Measurements from ENCODE around the gene DCDC2C.

DCDC2C gene

DNA sequence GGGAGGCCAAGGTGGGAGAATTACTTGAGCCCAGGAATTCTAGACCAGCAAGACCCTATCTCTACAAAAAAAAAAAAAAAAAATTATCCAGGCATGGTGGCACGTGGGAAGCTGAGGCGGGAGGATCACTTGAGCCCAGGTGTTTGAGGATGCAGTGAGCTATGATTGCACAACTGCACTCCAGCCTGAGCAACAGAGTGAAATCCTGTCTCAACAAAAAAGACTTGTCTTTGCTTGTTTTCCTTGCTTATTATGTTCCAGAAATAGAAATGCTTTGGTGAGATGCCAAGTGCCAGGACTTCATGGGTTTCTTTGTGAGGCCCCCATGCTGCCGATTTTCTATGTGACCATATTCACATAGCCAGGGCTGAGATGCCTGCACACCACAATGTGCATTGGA, 9.0 kb downstream of the DCDC2C start:
- DNase-seq, result no peak

- DNase-seq, result no peak
These were observed 9.6 kb downstream of the DCDC2C start for GRCh38 chr2:3712831-3713503.

- no peak for DNase-seq
These were observed 15.3 kb downstream of the DCDC2C start for GRCh38 chr2:3718679-3719078.

DNA sequence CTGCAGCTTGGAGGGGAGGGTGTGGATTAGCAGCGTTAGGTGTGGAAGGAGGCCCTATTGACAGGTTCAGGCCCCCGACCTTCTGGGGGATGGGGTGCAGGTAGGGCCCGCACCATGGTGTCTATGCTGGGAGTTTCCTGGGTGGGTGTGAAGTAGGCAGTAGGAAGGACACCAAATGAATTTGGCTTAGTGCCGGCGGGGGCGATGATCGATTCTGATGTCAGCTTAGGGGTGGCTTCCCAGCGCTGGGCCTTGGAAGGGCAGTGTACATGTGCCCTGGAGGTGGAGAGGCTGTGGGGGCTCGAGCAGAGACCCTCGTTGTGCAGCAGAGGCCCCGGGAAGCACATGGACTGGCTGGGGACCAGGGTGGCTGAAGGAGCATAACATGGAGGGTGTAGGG, 21.6 kb downstream of the DCDC2C start:
- no peak for DNase-seq

GRCh38 chr2:3725458-3726250, 22.3 kb downstream of the DCDC2C start:
- no peak for DNase-seq

DNA sequence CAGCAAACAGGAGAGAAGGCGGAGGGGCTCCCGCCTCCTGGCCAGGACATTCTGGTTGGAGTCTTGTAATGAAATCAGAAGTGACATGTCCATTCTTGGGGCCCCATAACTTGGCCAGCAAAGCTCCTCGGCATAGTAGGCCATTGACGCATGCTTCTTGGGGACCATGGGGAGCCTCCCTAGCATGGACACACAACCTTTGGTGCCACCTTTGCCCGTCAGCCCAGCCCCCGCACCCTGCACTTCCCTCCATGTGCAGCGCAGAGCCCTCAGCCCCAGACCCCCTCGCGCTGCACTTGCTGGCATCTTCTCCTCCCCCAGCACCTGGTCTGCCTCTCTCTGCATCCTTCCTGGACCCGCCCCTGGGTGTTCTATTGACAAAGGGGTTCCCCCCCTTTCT, 23.1 kb downstream of the DCDC2C start:
- no peak for DNase-seq

DNA sequence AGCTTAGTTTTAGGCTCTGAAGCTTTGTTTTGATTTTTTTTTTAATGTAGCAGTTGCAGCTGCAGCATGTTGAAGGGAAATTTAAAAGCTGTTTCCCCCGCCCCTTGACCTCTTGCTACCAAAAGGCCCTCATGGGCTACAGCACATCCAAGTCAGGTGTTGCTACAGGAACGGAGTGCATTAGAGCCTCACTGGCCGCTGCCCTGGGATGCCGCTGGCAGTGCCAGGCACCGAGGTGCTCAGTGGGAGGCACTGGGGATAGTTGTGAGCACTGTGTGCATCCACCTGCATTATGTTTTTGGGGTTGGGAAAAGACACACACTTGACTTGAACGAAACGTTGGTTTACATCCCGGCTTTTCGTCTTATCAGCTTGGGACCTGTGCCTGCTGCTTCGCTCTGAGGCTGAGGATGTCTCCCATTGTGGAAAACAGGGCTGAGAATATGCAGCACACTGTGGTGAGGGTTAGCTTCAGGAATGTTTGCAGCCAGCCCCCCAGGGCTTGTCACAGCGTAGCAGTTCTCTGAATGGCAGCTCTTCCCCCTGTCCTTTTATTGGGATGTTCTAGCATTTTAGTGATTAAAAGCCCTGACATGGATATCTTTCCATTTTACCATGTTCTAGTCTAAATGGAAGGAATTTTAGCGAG, 24.1 kb downstream of the DCDC2C start:
- DNase-seq, result no peak

DNA sequence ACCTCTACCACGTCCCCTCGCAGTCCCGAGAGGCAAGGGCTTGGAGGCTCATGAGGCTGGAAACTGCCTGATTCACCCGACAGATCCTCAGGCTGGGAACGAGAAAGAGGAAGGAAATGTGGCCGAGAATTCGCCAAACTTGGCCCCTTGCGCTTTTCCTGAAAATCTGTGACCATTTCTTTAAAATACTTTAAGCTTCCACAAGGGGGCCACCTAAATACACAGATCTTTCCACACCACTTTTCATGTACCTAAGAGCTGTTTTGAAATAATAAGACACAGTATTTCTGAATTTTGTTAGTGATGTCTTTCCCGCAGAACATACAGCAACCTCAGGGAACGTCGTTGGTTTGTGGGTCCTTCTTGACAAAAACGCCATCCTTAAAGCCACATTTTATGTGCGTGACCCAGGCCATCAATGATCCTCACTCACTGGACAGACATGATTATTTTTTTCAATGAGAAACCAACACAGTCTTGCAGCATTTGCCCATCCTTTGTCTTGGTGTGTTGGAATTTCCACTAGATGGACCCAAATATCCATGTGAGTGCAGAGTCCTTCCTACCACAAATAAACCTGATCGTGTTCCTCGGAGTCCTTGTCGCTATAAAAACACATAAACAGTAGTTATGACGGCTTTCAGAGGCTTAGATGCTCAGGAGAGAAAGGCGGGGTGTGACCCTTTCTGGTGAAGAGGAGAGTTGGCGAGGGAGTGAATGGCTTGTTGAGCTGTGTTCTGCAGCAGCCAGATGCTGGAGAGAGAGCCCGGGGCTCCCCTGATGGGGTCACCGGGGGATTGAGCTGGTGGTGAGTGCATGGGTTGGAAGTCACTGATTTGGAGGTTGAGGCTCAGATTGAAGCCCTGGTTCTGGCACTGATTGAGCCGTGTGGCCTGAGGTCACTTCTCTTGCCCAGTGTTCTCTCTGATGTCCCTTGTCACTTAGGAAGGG, 25.0 kb downstream of the DCDC2C start:
- no peak for DNase-seq

DNA sequence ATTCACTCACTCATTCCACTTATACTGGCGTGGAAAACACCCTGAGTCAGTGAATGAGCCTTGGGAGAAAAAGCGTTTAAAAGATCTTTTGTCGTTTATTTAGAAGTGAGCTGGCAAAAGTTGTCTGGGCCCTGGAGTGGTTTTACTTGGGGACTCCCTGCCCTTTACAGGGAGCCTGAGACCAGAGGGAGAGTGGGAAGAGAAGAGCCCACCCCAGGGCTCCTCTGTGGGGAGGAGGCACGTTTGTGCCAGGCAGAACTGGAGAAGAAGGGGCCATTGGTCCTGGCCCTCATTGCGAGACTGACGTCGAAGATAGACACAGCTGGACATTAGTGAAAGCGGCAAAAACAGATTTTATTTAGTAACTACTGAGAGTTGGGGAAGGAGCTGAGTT, 25.7 kb downstream of the DCDC2C start:
- no peak for DNase-seq

DNA sequence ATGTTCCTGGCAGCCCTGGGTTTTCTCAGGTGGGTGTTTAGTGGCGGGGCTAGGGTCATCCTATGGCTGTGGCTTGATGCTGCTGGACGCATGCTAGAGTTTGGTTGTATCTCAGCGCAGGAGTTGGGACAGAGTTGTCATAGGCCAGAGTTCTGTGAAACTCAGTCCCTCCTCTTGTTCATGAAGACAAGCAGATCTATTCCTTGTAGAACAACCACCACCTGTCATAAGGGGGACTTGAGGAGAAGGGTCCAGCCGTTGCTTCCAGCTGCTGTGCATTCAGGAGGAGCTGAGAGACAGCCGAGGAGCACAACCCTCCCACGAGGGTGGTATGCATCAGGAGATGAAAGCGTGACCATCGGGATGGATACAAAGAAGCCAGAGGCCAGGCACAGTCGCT, 26.4 kb downstream of the DCDC2C start:
- no peak for DNase-seq

- DNase-seq, result no peak
These were observed 27.3 kb downstream of the DCDC2C start for GRCh38 chr2:3730646-3731045.

DNA sequence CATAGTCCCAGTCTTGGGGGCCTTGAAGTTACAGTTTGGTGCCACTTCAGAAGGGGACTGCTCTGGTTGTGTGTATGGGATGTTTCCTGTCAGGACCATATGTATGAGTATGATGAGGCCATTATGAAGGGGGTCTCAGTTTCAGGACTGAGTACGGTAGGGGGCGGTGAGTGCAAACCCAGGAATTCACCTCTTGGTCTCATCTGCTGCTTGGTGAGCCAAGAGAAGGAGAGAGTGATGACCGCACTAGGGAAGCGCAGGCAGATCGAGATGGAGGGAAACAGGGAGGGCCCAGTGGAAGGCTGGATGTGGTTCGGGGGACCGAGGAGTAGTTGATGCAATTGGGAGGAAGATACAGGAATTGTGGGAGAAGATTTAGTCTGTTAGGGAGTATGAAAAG, 28.5 kb downstream of the DCDC2C start:
- no peak for DNase-seq

DNA sequence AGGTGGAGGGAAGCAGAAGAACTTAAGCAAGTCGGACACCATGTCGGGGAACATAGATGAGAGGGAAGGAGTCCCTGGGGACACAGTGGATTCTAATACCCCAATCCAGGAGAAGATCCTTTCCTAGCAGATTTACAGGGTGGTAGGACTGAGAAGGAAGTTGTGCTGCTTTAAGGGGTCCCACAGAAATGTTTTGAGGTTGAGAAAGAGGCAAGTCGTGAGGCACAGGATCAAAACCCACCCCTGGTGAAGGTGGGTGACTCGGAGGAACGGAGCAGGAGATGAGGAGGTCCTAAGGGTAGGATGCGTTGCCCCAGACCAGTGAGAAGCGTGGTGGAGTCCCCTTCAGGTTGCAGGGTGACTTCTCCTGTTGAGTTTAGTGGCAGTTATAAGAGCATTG, 32.7 kb downstream of the DCDC2C start:
- no peak for DNase-seq

GRCh38 chr2:3737128-3737527, 33.8 kb downstream of the DCDC2C start:
- DNase-seq, result no peak

DNA sequence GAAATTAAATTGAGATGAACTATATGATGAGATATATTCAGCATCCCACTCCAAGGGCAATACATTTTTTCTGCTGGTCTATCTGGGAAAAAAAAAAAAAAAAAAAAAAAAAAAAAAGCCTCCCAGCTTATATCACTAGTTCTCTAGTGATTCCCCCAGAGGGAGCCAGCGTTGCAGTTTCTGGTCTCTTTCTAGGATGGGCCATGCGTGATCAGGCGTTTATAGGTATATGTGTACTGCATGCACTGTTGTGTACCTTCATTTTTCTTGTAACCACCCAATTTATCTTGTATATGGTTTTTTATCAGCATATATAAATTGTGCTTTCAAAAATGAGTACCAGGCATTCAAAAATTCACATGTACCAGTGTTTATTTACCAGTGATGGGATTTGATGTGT, 35.1 kb downstream of the DCDC2C start:
- peak in 1 of 2 experiments; percentile 24 for DNase-seq

DNA sequence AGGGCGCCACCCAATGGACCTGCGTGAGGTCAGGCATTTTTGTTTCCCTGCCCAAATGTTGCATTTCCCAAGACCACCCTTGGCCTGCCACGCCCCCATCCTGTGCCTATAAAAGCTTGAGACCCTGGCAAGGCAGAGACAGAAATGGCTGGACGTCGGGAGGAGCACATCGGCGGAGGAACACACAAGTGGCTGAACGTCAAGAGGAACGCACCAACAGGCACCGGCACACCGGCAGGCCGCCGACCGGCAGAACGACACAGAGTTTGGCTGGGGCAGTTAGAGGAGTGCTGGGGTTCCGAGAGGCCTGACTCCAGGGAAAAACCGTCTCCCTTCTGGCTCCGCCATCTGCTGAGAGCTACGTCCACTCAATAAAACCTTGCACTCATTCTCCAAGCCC, 35.9 kb downstream of the DCDC2C start:
- DNase-seq, result no peak

DNA sequence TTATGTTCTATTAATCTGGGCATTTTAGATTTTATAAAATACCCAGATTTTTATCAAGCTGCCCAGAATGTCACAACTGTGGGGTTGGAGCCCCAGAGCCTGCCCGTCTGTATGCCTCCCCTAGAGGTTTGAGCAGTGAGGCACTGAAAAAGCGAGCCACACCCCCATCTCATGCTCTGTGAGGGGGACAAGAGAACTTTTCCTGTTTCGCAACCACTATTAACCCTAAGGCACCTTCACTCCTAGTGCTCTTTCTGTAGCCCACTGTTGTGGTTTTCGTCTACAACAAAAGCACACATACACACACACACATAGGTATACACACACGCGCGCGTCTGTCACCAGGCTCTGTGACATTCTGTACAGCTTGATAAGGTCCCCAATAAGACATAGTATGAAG, 38.0 kb downstream of the DCDC2C start:
- no peak for DNase-seq

DNA sequence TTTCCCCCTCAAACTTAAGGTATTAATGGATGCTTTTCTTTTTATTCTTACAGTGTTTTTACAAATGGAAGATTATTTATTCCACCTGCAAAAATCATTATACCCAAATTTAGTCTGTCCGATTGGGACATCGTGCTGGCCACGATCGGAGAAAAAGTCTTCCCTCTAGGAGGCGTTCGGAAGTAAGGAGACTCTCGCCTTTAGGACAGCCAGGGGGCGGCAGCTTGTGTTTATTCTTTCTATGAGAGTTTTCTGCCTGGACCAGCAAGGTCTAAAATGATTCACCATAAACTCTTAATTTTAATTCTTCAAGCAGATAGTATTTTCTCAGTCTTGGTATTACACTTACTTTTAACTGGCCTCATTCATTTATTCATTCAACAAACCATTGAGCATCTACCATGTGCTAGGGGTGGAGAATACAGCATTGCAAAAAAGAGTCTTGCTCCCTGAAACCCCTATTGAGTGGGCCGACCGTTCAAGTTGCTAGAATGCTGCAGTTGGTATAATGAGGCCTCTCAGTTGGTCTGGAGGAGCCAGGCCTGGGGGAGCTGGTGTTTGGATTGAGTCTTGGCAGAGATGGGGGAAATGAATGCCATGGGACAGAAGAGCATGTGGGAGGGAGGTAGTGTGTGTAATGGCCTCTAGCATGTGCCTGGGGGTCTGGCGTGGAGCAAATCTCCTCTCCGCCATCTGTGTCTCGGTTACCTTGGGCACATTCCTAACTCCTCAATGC, 38.7 kb downstream of the DCDC2C start:
- no peak for DNase-seq

GRCh38 chr2:3742743-3743508, 39.6 kb downstream of the DCDC2C start:
- no peak for DNase-seq

- no peak for DNase-seq
These were observed 40.7 kb downstream of the DCDC2C start for GRCh38 chr2:3743951-3744555.

GRCh38 chr2:3745920-3746319, 42.5 kb downstream of the DCDC2C start:
- DNase-seq, result no peak
